Measurements from ENCODE around the gene LLCFC1.
"Not testable (repeated sequence)": the region's sequence is repeated elsewhere in the genome, so short reads cannot be mapped to it uniquely, and the experiment has no call there.

LLCFC1 gene

DNA sequence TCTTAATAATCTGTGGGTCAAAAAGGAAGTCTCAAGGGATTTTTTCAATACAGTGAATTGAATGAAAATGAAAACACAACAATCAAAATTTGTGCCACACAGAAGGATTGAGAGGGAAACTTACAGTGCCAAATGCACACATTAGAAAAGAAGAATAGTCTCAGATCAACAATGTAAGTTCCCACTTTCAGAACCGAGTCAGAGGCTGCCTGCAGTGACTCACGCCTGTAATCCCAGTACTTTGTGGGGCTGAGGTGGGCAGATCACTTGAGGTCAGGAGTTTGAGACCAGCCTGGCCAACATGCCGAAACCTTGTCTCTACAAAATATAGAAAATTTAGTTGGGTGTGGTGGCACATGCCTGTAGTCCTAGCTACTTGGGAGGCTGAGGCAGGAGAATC lies 35.3 kb downstream of the LLCFC1 start:
- Histone ChIP-seq H3K4me1 (ENCODE audit: low read length) (no peaks in the 10 kb centered on the region), H3K9ac (ENCODE audit: low read length) (no peak overlapping the region), H3K9me3 (replicated peaks; ENCODE audit: insufficient read depth, low read length) (no peaks in the 10 kb centered on the region), H3K4me2 (ENCODE audit: low read depth, low read length) (no peak overlapping the region), H3K36me3 (replicated peaks; ENCODE audit: insufficient read depth, low read length) (no peaks in the 10 kb centered on the region), H3F3A (ENCODE audit: insufficient read depth, low read length) (no peaks in the 10 kb centered on the region), H3K27ac (ENCODE audit: low read length) (no peak overlapping the region), H3K9me2 (replicated peaks; ENCODE audit: insufficient read depth, low read length) (no peaks in the 10 kb centered on the region), H4K20me1 (ENCODE audit: insufficient read depth, low read length) (no peaks in the 10 kb centered on the region), H3K79me2 (ENCODE audit: low read length) (no peaks in the 10 kb centered on the region), H2AFZ (ENCODE audit: low read length) (no peak overlapping the region), H3K27me3 (replicated peaks; ENCODE audit: insufficient read depth, low read length) (no peaks in the 10 kb centered on the region), H3K4me3 (ENCODE audit: low read length) (no peak overlapping the region)
- no peak for DNase-seq
- no peak for TF ChIP-seq EZH2phosphoT487 (IDR thresholded peaks at IDR 0.05; ENCODE audit: low read length)
- no peak for TF ChIP-seq EZH2 (optimal IDR thresholded peaks at IDR 0.05; ENCODE audit: low read depth, low read length)
- TF ChIP-seq, protein P1, sequence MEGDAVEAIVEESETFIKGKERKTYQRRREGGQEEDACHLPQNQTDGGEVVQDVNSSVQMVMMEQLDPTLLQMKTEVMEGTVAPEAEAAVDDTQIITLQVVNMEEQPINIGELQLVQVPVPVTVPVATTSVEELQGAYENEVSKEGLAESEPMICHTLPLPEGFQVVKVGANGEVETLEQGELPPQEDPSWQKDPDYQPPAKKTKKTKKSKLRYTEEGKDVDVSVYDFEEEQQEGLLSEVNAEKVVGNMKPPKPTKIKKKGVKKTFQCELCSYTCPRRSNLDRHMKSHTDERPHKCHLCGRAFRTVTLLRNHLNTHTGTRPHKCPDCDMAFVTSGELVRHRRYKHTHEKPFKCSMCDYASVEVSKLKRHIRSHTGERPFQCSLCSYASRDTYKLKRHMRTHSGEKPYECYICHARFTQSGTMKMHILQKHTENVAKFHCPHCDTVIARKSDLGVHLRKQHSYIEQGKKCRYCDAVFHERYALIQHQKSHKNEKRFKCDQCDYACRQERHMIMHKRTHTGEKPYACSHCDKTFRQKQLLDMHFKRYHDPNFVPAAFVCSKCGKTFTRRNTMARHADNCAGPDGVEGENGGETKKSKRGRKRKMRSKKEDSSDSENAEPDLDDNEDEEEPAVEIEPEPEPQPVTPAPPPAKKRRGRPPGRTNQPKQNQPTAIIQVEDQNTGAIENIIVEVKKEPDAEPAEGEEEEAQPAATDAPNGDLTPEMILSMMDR (IDR thresholded peaks at IDR 0.05; ENCODE audit: low read length), result no peak

DNA sequence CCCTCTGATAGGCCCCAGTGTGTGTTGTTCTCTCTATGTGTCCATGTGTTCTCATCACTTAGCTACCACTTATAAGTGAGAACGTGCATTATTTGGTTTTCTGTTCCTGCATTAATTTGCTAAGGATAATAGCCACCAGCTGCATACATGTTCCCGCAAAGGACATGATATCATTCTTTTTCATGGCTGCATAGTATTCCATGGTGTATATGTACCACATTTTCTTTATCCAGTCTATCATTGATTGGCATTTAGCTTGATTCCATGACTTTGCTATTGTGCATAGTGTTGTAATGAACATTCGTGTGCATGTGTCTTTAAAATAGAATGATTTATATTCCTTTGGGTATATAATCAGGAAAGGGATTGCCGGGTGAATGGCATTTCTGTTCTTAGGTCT lies 39.1 kb downstream of the LLCFC1 start:
- not testable (repeated sequence) for H3K4me1 ChIP-seq (ENCODE audit: low read length); H3K9me2 ChIP-seq (replicated peaks; ENCODE audit: insufficient read depth, low read length); H3F3A ChIP-seq (ENCODE audit: insufficient read depth, low read length); DNase-seq; H3K9me3 ChIP-seq (replicated peaks; ENCODE audit: insufficient read depth, low read length); H3K27me3 ChIP-seq (replicated peaks; ENCODE audit: insufficient read depth, low read length); H3K36me3 ChIP-seq (replicated peaks; ENCODE audit: insufficient read depth, low read length); H3K9ac ChIP-seq (ENCODE audit: low read length); H3K4me2 ChIP-seq (ENCODE audit: low read depth, low read length); H3K79me2 ChIP-seq (ENCODE audit: low read length); H3K27ac ChIP-seq (ENCODE audit: low read length); H3K4me3 ChIP-seq (ENCODE audit: low read length); H2AFZ ChIP-seq (ENCODE audit: low read length); H4K20me1 ChIP-seq (ENCODE audit: insufficient read depth, low read length)

DNA sequence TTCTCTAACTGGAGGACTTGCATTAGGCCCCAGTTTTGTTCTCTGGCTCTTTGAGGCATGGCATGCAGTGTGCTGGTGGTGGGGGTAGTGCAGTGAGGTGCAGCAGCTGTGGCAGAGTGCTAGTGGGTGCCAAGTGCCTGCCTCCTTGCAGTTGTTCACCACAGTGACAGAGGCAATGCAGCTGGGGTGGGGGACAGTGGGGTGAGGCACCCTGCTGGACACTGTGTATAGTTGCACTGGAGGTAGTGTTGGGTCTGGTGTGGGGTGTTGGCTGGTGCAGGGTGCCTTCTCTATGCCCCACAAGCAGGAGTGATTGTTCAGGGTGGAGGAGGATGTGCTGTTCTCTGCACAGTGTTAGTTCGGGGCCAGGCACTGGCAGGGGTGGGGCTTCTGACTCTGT lies 44.5 kb downstream of the LLCFC1 start:
- Histone ChIP-seq H3F3A (ENCODE audit: insufficient read depth, low read length) (no peaks in the 10 kb centered on the region), H3K9me2 (replicated peaks; ENCODE audit: insufficient read depth, low read length) (no peaks in the 10 kb centered on the region), H3K79me2 (ENCODE audit: low read length) (no peaks in the 10 kb centered on the region), H3K4me2 (ENCODE audit: low read depth, low read length) (no peak overlapping the region), H3K4me1 (ENCODE audit: low read length) (no peaks in the 10 kb centered on the region), H4K20me1 (ENCODE audit: insufficient read depth, low read length) (no peaks in the 10 kb centered on the region), H3K9ac (ENCODE audit: low read length) (no peak overlapping the region), H3K36me3 (replicated peaks; ENCODE audit: insufficient read depth, low read length) (no peaks in the 10 kb centered on the region), H2AFZ (ENCODE audit: low read length) (no peak overlapping the region), H3K4me3 (ENCODE audit: low read length) (no peak overlapping the region), H3K27me3 (replicated peaks; ENCODE audit: insufficient read depth, low read length) (no peaks in the 10 kb centered on the region), H3K9me3 (replicated peaks; ENCODE audit: insufficient read depth, low read length) (no peaks in the 10 kb centered on the region), H3K27ac (ENCODE audit: low read length) (no peak overlapping the region)
- TF ChIP-seq, protein P1 (IDR thresholded peaks at IDR 0.05; ENCODE audit: low read length), result no peak
- TF ChIP-seq EZH2 (optimal IDR thresholded peaks at IDR 0.05; ENCODE audit: low read depth, low read length) (no peak), EZH2phosphoT487 (IDR thresholded peaks at IDR 0.05; ENCODE audit: low read length) (no peak)
- DNase-seq, result no peak

DNA sequence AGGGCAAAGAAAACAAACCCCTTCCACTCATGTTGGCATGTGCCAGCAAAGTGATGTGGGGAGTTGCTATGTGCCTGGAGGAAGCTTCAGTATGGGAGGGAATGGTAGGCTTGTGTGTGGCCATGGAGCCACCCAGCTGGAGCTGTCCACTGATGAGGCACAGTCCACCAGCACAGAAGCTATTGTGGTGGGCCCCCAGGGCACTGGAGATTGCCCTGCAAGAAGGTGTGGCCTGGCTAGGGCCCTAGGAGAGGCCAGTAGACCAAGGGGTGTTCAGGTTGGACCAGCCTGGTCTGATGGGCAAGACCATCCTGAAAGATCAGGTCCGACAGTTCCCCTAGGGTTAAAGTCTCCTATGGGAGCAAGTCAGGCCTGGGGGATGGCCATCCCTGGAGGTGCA lies 45.0 kb downstream of the LLCFC1 start:
- no peaks in the 10 kb centered on the region for H3K9me3 ChIP-seq (replicated peaks; ENCODE audit: insufficient read depth, low read length)

More for the DNA sequence above, 45.0 kb downstream of the LLCFC1 start:
- no peak for DNase-seq
- Histone ChIP-seq H3K27ac (ENCODE audit: low read length) (no peak overlapping the region), H3K4me3 (ENCODE audit: low read length) (no peak overlapping the region), H3K27me3 (replicated peaks; ENCODE audit: insufficient read depth, low read length) (no peaks in the 10 kb centered on the region), H2AFZ (ENCODE audit: low read length) (no peak overlapping the region), H3K79me2 (ENCODE audit: low read length) (no peaks in the 10 kb centered on the region), H3F3A (ENCODE audit: insufficient read depth, low read length) (no peaks in the 10 kb centered on the region), H3K9me2 (replicated peaks; ENCODE audit: insufficient read depth, low read length) (no peaks in the 10 kb centered on the region), H4K20me1 (ENCODE audit: insufficient read depth, low read length) (no peaks in the 10 kb centered on the region), H3K4me2 (ENCODE audit: low read depth, low read length) (no peak overlapping the region), H3K36me3 (replicated peaks; ENCODE audit: insufficient read depth, low read length) (no peaks in the 10 kb centered on the region), H3K9ac (ENCODE audit: low read length) (no peak overlapping the region), H3K4me1 (ENCODE audit: low read length) (no peaks in the 10 kb centered on the region)
- TF ChIP-seq, protein P1 (IDR thresholded peaks at IDR 0.05; ENCODE audit: low read length), result no peak
- TF ChIP-seq EZH2 (optimal IDR thresholded peaks at IDR 0.05; ENCODE audit: low read depth, low read length), result no peak

All from MM.1S (cell line).